ENCODE measurements around the gene IRAG1.

The IRAG1 gene

GRCh38 chr11:10653261-10653660, 40.3 kb downstream of the IRAG1 start:
- TF ChIP-seq CTCF (IDR thresholded peaks at IDR 0.05; ENCODE audit: borderline replicate concordance, insufficient read depth, low read depth, low read length), result no peak
- H3K4me3 ChIP-seq (ENCODE audit: low read depth, low read length), result no peak overlapping the region

- H3K4me3 ChIP-seq (ENCODE audit: low read depth, low read length), result no peak overlapping the region
- no peak for TF ChIP-seq CTCF (IDR thresholded peaks at IDR 0.05; ENCODE audit: borderline replicate concordance, insufficient read depth, low read depth, low read length)
Measured at GRCh38 chr11:10651656-10652361, 41.7 kb downstream of the IRAG1 start.

- TF ChIP-seq CTCF (IDR thresholded peaks at IDR 0.05; ENCODE audit: borderline replicate concordance, insufficient read depth, low read depth, low read length), result no peak
Measured at GRCh38 chr11:10650630-10651029, 42.9 kb downstream of the IRAG1 start.

GRCh38 chr11:10650166-10650565, 43.4 kb downstream of the IRAG1 start:
- TF ChIP-seq CTCF (IDR thresholded peaks at IDR 0.05; ENCODE audit: borderline replicate concordance, insufficient read depth, low read depth, low read length), result no peak
- no peak overlapping the region for H3K4me3 ChIP-seq (ENCODE audit: low read depth, low read length)

More at GRCh38 chr11:10650630-10651029, 42.9 kb downstream of the IRAG1 start:
- H3K4me3 ChIP-seq (ENCODE audit: low read depth, low read length), result no peak overlapping the region

- H3K4me3 ChIP-seq (ENCODE audit: low read depth, low read length), result no peak overlapping the region
- no peak for TF ChIP-seq CTCF (IDR thresholded peaks at IDR 0.05; ENCODE audit: borderline replicate concordance, insufficient read depth, low read depth, low read length)
Measured at GRCh38 chr11:10648871-10649270, 44.7 kb downstream of the IRAG1 start.

GRCh38 chr11:10646681-10647355, 46.7 kb downstream of the IRAG1 start:
- no peak overlapping the region for H3K4me3 ChIP-seq (ENCODE audit: low read depth, low read length)
- TF ChIP-seq CTCF (IDR thresholded peaks at IDR 0.05; ENCODE audit: borderline replicate concordance, insufficient read depth, low read depth, low read length), result no peak

- no peak overlapping the region for H3K4me3 ChIP-seq (ENCODE audit: low read depth, low read length)
- no peak for TF ChIP-seq CTCF (IDR thresholded peaks at IDR 0.05; ENCODE audit: borderline replicate concordance, insufficient read depth, low read depth, low read length)
Measured at GRCh38 chr11:10646005-10646404, 47.5 kb downstream of the IRAG1 start.
